GM18519 (cell line): ENCODE results near the gene MACF1.

Source experiments
- ATAC-seq: cut with Tn5 transposase; IDR thresholded peaks from one replicate; pipeline ENCODE4 v1.9.1; 2021; ENCODE audit warnings: mild to moderate bottlenecking, moderate library complexity; ENCODE audit not compliant: unreplicated experiment, low FRiP score

MACF1 gene

GRCh38 chr1:39407896-39408640 lies 203.6 kb downstream of the MACF1 start:
- no peak for ATAC-seq

- ATAC-seq: peak; percentile 56
Measured at GRCh38 chr1:39408641-39409054, 204.2 kb downstream of the MACF1 start.

- ATAC-seq: no peak
Measured at GRCh38 chr1:39409055-39409816, 204.7 kb downstream of the MACF1 start.

DNA sequence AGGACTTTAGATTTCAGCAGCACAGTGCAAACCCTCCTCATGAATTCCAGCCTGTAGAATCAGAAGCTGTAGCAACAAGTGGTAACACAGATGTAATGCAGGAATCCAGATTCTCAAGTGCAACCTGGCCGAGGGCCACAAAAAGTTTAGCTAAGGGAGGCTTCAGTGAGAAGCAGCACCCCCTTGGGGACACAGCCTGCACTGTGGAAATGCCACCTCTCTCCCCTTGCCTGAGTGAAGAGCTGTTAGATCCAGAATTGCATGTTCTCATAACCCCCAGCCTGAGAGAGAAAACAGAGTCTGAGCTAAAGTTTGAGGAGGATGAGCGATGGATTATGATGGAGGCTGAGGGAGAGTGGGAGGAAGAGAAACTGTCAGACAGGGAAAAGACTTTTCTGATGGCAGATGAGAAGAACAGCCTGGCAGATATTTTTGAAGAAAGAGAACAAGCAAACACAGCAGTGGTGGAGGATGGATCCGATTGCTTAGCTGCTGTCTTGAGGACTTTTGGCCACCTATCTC lies 206.5 kb downstream of the MACF1 start:
- no peak for ATAC-seq

DNA sequence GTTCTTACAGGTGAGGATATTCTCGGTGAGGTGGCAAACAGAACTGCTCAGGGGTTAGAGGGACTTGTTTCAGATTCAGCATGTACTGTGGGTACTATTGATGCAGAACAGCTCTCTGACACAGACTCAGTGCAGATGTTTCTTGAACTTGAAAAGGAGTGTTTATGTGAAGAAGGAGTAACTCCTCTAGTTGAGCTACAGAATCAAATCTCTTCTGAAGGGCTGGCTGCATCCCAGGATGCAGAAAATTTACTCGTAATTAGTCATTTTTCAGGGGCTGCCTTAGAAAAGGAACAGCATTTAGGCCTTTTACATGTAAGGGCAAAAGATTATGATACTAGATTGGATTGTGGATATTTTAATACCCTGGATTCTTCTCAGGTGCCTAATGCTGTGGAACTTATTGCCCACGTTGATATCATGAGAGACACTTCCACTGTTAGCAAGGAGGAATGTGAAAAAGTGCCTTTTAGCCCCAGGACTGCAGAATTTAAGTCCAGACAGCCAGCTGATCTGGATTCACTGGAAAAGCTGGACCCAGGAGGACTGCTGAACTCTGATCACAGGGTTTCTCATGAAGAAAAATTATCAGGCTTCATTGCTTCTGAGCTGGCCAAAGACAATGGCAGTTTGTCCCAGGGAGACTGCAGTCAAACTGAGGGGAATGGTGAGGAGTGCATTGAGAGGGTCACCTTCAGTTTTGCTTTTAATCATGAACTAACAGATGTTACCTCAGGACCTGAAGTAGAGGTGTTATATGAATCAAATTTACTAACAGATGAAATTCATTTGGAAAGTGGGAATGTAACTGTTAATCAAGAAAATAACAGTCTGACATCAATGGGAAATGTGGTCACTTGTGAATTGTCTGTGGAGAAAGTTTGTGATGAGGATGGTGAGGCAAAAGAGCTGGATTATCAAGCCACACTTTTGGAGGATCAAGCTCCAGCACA lies 207.3 kb downstream of the MACF1 start:
- no peak for ATAC-seq

GRCh38 chr1:39412892-39413291 lies 208.4 kb downstream of the MACF1 start:
- ATAC-seq: no peak

- no peak for ATAC-seq
Measured at GRCh38 chr1:39413902-39414528, 209.5 kb downstream of the MACF1 start.

DNA sequence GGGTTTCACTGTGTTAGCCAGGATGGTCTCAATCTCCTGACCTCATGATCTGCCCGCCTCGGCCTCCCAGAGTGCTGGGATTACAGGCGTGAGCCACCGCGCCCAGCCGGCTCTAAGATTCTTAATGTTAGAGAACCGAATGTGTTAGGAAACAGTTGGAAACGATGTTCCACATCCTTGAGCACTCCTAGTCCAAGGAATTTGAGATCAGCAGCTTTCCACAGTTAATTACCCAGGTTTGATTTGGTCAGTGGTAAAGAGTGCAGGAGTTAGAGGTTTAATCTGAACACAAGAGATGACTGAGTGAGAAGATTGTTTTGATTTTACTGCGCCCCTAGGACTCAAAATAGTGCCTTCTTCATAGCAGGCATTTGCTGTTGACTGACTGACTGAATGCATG lies 211.1 kb downstream of the MACF1 start:
- ATAC-seq: no peak

GRCh38 chr1:39416609-39417008 lies 212.1 kb downstream of the MACF1 start:
- no peak for ATAC-seq

GRCh38 chr1:39418236-39418635 lies 213.7 kb downstream of the MACF1 start:
- ATAC-seq: no peak

GRCh38 chr1:39420493-39420892 lies 216.0 kb downstream of the MACF1 start:
- ATAC-seq: no peak

DNA sequence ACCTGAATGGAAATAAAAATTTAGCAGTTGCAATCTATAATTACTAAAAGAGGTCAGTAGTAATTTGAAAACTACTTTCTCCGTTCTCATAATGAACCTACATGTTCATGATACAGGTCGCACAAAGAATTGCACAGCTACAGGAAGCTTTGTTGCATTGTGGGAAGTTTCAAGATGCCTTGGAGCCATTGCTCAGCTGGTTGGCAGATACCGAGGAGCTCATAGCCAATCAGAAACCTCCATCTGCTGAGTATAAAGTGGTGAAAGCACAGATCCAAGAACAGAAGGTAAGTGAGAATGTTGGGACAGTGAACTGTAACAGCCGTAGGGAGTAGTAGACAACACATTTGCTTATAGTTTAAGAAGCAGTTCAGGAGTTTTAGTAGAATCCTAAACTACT lies 218.1 kb downstream of the MACF1 start:
- no peak for ATAC-seq

DNA sequence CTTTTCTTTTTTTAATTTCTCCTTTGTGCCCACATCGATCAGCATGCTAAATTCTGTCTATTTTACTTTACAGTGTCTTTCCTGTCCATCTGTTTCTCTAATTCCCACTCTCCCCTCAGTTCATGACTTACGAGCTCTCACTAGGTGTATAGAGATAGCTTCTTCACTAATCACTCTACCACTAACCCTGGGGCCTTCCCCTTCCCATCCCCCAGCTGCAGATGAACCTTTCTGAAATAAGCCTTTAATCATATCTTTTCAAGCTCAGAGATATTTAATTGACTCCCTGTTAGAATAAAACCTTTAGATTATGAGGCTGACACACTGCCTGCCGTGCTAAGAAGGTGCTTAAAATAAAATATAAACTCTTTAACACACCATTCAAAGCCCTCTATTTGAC lies 220.7 kb downstream of the MACF1 start:
- ATAC-seq: no peak

GRCh38 chr1:39425634-39426033 lies 221.1 kb downstream of the MACF1 start:
- no peak for ATAC-seq

DNA sequence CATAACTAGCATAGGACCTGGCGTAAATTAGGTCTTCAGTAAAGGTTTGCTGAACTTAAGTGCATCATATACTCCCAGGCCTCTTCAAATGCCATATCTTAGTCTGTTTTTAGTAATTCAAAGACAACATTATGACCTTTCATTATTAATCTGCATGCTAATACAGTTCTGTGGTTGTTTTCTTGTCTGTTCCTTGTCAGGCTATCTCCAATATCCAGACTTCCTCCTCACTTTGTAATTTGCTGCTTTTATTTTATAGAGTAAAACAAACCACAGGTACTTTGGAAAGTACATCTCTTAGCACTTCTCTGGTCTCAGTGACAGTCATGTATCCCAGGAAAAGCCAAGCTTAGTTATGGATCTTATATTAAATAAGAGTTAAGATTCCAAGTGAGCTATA lies 221.9 kb downstream of the MACF1 start:
- no peak for ATAC-seq

DNA sequence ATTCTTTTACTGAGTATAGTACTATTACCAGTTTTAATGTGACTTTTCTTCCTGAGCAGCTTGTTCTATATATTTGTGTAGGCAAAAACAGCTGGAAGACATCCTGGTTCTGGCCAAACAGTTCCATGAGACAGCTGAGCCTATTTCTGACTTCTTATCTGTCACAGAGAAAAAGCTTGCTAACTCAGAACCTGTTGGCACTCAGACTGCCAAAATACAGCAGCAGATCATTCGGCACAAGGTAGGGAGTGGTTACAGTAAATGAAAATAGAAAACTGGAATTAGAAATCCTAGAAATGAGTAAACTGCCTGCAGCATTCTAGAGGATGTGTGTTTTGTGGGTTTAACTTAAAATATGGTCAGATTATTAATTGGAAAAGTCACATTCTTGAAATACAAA lies 222.9 kb downstream of the MACF1 start:
- ATAC-seq: no peak

GRCh38 chr1:39427912-39428311 lies 223.4 kb downstream of the MACF1 start:
- ATAC-seq: no peak

GRCh38 chr1:39431927-39432326 lies 227.4 kb downstream of the MACF1 start:
- ATAC-seq: no peak

- no peak for ATAC-seq
Measured at GRCh38 chr1:39434797-39435395, 230.4 kb downstream of the MACF1 start.

DNA sequence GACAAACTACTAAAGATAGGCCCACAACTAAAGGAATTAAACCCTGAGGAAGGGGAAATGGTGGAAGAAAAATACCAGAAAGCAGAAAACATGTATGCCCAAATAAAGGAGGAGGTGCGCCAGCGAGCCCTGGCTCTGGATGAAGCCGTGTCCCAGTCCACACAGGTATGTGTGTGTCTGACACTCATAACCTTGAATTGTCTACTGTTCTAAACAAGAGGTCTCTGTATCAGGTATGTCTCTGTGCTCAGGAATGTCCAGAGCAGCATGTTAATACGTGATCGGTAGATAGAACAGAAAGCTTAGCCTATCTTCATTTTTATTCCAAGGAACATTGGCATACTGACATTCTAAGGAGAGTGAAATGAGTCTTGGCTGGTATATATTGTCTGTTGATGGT lies 231.1 kb downstream of the MACF1 start:
- ATAC-seq: no peak
